Uterine smooth muscle cell (primary cell): ENCODE data around the gene DNHD1. TPM values are rescaled to one million over a fixed set of nuclear protein-coding genes. Genes with fewer than 3 reads are reported as not detected.

Experiments
- total RNA-seq: library from RNA; depleted of rRNA; stranded (reverse); fragments of >200 nt; gene quantifications from 2 replicates; pipeline ENCODE4 v1.2.3, GENCODE V29; 2014

The DNHD1 gene, protein sequence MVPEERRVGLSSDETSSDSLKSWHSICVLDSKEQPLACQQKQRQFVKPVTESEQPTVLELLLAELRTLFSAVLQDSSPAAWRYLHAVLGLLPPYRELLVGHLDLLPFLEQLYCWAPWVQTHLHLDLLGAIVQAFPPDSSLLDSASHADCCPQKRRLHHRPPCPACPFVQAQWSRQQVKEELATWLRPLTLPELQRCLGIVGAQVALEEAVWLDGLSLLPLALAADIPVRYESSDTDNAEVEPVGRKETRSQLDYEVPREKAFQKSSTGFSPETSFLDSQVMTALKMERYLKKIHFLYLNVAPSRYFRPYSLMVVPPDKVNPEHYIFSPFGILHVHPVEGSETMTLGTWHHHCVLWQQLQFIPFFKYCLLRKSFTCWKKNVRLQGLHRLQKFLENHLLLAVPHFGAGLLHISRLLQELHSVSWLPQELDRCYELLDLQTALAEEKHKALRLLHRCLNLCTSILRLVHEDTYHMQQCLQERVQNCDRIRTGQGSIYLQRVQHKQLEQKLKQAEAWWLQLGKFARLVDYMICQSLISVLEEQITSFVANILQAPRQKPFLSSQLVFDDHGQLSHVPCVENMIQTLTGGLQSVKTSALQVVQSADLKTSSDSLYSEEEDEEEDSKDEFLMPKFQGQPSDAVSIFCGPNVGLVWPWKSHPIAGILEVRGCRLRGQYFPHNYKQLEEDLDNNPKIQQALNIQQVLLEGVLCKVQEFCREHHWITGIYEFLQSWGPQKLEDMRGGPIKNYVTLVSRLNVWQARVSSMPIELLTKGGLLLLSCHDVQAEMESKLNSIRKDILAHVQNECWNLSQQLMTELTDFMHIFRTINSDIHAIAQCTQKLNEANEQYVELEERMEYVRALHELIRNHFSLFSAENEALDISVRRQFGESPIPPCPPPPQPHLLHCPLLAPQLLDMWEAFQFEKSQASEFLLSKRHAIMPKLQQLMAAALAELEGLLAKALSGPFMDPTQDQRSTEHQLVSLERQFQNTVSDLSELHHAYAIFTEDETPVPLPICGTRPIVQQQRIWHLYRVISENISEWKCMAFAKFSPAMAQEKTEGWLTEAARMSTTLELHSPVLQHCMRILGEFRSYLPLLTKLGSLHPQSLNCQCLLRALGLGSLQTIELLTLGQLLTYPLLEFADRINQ (N-terminal part only)
- 9.0 and 12.2 TPM in 2 replicates for total RNA-seq

GRCh38 chr11:6497069-6497839 is at the start of gene DNHD1:
DNHD1 (plus strand) TSS chr11:6497280; CDS start chr11:6498216, 936 bp downstream.

DNA sequence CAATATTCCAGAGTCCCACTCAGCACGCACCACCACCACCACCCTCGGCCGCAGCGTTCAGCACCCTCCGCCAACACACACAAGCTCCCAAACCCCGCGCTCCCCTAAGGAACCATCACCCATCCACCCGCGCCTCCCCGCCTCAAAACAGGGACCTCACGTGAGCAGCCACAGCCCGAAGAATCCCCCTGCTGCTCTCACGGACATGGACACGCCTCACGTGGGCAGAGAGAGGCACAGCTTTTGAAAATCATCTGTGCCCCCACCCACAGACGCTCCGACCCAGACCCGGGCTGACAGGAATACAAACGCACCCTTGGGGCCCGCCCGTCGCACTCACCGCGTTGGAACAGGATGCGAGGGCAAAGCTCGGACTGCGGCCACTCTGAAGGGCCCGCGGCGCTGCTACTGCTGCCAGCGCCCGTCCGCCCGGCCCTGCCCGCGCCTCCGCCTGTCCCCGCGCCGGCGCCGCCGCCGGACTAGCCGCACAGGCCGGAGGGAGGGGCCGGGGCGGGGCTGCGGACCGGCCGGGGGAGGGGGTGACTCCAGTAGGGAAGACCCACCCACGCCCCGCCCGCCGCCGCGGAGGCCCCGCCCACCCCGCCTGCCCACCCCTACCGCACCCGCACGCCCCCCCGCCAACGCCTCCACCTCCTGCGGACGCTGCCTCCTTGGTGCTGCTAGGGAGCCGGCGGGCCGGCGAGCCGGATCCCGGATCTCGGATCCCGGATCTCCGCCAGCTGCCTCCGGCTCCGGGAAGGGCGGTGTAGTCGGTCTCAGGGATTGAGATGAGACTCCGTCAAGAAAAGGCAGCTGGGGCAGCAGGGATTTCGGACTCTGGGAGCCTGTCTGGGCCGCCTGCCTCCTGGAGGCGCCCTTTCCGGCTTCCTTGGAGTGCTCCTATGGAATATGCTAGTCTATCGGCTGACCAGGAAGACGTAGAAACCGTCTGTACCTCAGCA is 23.3 kb upstream of the DNHD1 start, which contains the start of gene TRIM3:
TRIM3 (minus strand) TSS at position 491 of the 962 bp plus-strand sequence. CDS start 8,246 bp downstream, outside the sequence.

DNA sequence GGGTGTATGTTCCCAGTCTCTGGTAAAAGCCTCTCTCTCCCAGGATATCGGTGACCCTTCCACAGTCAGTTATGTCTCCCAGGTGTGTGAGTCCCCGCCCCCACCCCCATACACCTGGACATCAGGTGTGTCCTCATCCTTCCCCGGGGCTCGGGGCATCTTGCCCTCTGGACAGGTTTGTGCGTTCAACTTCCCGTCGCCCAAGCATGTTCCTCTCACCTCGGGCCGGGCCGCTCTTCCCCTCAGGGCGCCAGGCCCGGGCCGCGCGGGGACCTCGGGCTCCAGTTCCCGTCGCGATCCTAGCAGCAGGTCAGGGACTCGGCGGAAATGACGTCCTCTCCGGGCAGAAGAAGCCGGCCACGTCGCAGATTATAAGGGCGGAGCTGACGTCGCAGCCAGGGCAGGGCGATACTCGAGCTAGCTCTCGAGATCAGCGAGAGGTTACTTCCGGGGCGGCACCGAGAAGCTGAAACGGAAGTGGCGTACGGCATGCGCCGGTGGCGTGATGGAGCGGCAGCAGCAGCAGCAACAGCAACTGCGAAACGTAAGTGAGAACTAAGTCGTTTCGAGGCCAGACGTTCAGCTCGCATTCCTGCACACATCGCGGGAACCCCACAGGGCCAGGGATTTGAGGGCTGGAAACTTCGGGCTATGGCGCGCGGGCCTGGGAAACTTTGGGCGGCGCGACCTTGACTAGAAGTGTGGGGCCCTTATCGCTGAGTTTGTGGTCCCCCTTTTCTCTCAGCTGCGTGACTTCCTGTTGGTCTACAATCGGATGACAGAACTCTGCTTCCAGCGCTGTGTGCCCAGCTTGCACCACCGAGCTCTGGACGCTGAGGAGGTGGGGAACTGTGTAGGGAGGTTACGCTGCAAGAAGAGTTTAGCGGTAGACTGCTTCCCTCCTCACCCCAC is 15.8 kb upstream of the DNHD1 start, which contains the start of the genes ARFIP2 and TIMM10B:
ARFIP2 (minus strand) TSS at position 320 of the 912 bp plus-strand sequence. CDS start 910 bp downstream, outside the sequence.
TIMM10B (plus strand) TSS at position 490 of the 912 bp plus-strand sequence; CDS start at position 506, 16 bp downstream.

GRCh38 chr11:6603287-6604080 is 106.4 kb downstream of the DNHD1 start, which contains the start of the genes ILK and RRP8:
ILK (plus strand) TSS chr11:6603774; CDS start chr11:6604272, 498 bp downstream.
RRP8 (minus strand) TSS chr11:6603616; CDS start chr11:6603502, 114 bp downstream.

GRCh38 chr11:6612213-6613041 is 115.3 kb downstream of the DNHD1 start, which contains the start of gene TAF10:
TAF10 (minus strand) TSS chr11:6612216; CDS start chr11:6612189, 27 bp downstream.

GRCh38 chr11:6619004-6619745 is 122.1 kb downstream of the DNHD1 start, which contains the start of gene TPP1:
TPP1 (minus strand) TSS chr11:6619422; CDS start chr11:6619400, 22 bp downstream.

Other genes with a start within 250 kb of the DNHD1 start
- not detected in 2 replicates for gene CCKBR, start 237.4 kb upstream of the DNHD1 start, total RNA-seq
- gene CAVIN3, start 176.8 kb upstream of the DNHD1 start, total RNA-seq, result 216 and 432 TPM in 2 replicates
- 28.7 and 39.2 TPM in 2 replicates for gene SMPD1, start 106.8 kb upstream of the DNHD1 start, total RNA-seq
- gene APBB1, start 78.2 kb upstream of the DNHD1 start, total RNA-seq, result 45.4 and 50.5 TPM in 2 replicates
- 0.33 and 0.50 TPM in 2 replicates for gene HPX, start 56.3 kb upstream of the DNHD1 start, total RNA-seq
- 19.5 and 27.4 TPM in 2 replicates for gene TRIM3, start 23.3 kb upstream of the DNHD1 start, total RNA-seq
- 56.0 and 66.1 TPM in 2 replicates for gene ARFIP2, start 15.9 kb upstream of the DNHD1 start, total RNA-seq
- gene TIMM10B, start 15.8 kb upstream of the DNHD1 start, total RNA-seq, result 44.7 and 51.0 TPM in 2 replicates
- 12.0 and 13.8 TPM in 2 replicates for gene RRP8, start 106.3 kb downstream of the DNHD1 start, total RNA-seq
- 248 and 367 TPM in 2 replicates for gene ILK, start 106.5 kb downstream of the DNHD1 start, total RNA-seq
- 25.3 and 45.6 TPM in 2 replicates for gene TAF10, start 114.9 kb downstream of the DNHD1 start, total RNA-seq
- gene TPP1, start 122.1 kb downstream of the DNHD1 start, total RNA-seq, result 83.6 and 123 TPM in 2 replicates
- gene DCHS1, start 158.5 kb downstream of the DNHD1 start, total RNA-seq, result 35.2 and 50.1 TPM in 2 replicates
- 112 and 118 TPM in 2 replicates for gene MRPL17, start 186.1 kb downstream of the DNHD1 start, total RNA-seq